Measurements from ENCODE around the gene PACRG.

Gene PACRG

DNA sequence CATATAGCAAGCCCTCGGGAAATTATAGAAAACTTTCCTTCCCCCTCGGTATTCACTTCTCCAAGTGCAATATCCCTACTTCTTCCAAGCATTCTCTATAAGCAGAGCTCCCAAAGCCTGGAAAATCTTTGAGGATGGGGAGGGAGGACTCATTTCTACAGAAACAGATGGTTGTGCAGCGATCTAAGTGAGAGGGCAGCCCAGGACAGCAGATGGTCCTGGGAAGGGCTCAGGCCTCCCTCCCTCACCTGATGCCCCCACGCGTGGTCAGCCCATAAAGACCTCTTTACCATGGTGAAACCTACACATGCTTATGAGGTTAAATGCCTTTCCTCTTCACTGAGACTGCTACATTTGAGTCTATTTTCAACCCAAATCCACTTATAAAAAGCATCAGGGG is 367.1 kb downstream of the PACRG start:
- DNase-seq, result no peak

DNA sequence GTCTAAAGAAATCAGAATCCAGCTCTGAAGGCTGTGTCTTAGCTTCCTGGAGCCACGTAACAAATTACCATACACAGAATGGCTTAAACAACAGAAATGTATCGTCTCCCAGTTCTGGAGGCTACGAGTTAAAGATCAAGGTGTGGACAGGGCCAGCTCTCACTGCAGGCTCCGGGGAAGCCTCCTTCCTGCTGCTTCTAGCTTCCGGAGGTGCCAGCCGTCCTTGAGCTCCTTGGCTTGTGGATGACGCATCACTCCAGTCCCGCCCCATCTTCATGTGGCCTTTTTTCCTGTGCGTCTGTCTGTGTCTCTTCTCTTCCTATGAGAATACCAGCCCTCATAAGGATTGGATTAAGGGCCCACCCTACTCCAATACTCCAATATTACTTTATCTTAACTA is 367.6 kb downstream of the PACRG start:
- no peak for DNase-seq

DNA sequence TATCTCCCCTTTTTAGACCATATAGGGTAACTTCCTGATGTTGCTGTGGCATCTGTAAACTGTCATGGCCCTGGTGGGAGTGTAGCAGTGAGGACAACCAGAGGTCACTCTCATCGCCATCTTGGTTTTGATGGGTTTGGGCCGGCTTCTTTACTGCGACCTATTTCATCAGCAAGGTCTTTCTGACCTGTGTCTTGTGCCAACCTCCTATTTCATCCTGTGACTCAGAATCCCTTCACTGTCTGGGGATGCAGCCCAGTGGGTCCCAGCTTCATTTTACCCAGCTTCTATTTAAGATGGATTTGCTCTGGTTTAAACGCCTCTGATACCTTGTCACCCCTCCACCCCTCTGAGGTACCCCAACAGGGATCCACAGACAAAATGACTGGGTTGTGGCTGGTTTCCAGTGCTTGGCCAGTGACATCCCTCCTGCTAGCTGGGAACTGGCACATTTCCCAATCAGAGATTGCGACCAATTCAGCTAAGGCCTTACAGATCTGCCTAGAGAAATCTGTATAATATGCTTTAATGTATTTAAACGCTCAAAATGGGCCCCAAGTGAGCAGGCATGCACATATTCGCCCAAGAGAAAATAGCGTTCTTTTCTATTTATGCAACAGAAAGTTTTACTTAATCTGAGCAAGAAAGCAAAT is 371.2 kb downstream of the PACRG start:
- DNase-seq, result no peak

DNA sequence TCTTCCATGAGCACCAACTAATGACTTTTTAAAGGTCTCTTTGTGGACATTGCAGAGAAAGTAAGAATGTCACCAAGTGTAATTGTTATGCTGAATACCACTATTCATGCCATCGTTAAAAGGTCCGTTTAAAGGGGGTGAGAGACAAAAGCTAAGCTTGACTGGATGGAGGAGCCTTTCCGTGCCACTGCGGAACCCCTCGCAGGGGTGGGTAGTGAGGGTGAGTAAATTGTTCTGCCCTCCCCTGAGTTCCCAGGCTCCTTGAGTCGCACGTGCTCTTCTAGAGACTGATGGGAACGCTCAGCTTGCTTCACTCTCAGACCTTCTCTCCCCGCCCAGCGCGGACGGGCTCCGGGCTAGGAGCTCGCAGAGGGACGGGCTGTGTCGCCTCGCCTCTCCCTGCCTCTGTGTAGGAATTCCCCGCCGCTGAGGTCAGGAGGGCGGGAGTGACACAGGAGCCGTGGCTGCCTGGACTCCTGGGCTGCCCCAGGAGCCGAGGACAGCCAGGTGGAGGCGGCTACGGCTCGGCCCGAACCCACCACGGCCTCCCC is 371.9 kb downstream of the PACRG start:
- no peak for DNase-seq

DNA sequence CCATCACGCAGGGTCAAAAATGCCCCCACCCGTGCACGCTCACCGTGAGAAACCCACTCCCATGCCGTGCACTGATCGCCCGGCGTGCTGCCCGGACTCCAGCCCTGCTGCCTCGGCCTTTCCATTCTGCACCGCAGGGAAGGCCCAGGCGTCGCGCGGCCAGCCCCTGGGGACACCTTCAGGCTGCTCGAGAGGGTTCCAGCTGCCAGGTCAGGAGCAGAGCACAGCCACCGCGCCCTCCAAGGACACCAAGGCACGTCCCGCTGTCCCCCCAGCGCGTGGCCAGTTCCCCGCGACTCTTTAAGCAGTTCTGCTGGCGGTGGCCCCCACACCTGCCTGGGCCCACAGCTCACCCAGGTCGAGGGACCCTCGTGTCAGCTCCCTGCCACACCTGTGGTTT is 372.5 kb downstream of the PACRG start:
- no peak for DNase-seq

DNA sequence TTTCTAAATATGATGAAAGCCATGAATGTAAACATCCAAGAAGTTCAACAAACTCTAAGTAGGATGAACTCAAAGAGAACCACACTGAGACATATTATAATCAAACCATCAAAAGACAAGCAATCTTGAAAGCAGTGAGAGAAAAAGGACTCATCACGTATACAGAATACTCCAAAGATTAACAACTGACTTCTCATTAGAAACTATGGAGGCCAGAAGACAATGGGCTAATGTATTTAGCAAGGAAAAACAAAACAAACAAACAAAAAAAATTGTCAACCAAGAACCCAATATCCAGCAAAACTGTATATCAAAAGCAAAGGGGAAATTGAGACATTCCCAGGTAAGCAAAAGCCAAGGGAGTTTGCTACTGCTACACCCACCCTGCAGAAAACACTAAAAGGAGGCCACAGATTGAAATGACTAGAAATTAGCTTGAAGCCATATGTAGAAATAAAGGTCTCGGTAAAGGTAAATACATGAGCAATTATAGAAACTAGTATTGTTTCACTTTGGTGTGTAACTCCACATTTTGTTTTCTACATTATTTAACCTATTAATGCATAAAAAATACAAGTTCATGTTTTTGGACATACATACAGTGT is 385.7 kb downstream of the PACRG start:
- DNase-seq, result no peak

DNA sequence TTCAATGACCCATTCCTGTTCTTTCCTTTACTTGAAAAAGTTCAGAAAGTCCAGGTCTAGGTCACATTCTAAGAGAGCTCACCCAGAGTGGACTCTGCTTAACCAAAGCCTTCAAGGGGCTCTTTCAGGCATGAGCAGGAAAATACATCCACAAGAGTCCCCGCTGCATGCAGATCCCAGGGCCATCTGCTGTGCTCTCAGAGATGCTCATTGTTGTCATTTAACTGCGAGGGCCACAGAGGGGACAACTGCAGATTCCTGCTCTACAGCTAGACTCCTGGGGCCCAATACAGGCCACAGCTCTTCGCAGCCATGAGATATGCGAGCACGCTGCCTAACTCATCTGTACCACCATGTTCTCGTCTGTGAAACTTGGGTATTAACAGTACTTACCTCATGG is 391.2 kb downstream of the PACRG start:
- no peak for DNase-seq

DNA sequence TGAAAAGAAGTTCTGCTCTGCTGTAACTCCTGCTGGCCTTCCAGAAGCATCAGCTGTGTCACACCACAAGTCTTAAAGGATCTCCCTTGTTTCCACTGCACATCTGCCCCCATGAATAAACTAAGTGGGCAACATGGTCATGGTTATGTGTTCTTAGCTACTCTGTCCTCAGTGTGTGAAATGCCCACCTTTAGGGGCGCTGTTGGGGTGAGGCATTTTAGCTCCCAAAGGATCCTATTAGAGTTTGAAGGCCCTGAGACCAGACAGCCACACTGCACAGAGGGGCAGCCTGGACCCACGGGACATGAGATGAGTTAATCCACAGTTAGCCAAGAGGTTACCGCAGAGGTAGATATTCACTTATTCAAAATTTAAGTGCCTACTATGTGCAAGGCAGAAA is 392.4 kb downstream of the PACRG start:
- no peak for DNase-seq

DNA sequence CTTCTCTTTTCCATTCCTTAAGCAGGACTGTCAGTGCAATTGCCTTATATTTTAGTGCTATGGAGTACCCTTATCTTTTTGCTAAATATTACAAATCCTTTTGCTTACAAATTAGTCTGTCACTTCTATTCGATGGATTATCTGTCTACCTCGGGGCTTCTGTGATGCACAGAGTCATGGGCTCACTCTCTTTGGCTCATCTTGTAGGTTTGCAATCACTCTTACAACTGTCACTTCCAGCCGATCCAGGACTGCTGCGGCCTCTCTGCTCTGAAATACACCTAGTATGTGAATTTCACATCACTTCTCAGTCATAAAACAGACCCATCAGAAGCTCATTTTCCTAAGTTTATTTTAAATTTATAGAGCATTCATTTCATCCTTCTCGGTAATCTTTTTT is 393.5 kb downstream of the PACRG start:
- no peak for DNase-seq

DNA sequence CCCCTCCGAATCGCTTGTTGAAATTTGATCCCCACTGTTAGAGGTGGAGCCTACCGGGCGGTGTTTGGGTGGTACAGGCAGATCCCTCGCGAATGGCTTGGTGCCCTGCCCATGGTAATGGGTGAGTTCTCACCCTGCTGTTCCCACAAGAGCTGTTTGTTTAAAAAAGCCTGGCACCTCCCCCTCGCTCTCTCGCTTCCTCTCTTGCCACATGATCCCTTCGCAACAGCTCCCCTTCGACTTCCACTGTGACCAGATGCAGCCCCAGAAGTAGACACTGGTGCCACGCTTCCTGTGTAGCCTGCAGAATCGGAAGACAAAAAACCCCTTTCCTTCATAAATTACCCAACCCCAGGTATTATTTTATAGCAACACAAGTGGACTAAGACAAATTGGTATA is 394.6 kb downstream of the PACRG start:
- DNase-seq, result no peak

DNA sequence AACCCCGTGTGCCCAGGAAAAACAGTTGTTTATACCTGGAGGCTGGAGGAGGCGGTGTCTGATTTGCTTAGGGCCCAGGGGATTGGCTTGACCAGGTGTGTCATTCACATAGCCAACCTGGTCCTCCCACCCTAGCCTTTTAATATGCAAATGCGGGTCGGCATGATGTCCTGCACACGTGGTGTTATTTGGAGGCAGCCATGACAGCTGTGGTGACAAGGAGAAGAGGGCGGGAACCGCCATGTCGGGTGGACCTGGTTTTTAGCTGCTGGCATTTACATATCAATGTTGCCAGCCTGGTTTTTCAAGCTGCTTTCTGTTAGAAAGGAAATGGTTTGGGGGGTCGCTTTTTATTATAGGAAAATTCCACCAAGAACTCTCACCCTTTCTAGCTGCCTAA is 395.3 kb downstream of the PACRG start:
- no peak for DNase-seq

DNA sequence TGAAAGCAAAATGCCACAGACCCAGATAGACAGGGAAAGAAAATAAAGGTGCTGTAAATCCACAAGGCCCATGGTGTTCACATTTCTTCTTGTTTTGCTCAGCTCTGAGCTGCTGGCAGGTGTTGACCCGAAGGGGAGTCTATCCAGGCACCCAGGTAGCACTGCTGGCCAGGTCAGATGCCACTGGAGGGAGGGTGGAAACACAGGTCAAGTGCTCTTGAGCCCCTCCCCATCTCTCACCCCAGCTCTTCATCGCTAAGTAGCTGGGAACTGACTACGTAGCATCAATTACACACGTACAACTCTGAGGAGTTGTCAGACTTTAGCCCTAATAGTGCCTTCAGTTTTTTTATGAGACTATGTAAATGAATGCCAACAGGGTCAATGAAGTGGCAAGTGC is 399.0 kb downstream of the PACRG start:
- DNase-seq, result no peak

DNA sequence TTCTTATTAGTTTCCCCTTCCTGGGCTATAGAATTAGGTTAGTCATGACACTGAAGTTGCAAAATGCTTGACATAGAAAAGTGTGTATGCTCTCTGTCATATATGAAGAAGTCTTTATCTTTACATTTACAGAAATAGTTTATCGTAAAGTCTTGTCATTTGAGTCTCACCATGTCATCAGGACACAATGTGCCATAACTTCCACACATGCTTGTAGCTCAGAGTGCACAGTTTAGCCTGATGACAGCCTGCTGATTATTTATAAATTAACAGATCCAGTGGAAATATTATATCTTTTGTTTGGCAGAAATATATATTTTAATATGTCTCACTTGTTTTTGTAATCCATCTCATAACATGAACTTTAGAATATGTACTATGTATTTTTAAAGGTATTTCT is 399.8 kb downstream of the PACRG start:
- DNase-seq, result no peak

DNA sequence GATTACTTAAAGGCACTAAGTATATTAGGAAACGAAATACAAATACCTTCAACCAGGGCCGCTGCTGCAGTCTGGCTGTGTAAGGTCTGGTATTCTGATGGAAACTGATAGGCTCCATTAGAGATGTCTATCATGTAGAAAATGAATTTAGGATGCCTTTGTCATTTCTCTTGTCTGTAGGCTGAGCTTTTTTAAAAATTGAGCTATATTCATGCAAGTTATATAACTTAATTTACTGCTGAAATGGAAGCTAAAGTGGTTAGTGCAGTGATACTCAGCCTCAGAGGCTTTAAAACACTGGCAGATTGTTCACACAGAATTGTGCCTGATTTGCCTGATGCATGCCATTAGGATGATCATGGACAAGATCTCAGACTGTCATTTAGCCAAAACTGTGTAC is 400.6 kb downstream of the PACRG start:
- DNase-seq, result no peak

DNA sequence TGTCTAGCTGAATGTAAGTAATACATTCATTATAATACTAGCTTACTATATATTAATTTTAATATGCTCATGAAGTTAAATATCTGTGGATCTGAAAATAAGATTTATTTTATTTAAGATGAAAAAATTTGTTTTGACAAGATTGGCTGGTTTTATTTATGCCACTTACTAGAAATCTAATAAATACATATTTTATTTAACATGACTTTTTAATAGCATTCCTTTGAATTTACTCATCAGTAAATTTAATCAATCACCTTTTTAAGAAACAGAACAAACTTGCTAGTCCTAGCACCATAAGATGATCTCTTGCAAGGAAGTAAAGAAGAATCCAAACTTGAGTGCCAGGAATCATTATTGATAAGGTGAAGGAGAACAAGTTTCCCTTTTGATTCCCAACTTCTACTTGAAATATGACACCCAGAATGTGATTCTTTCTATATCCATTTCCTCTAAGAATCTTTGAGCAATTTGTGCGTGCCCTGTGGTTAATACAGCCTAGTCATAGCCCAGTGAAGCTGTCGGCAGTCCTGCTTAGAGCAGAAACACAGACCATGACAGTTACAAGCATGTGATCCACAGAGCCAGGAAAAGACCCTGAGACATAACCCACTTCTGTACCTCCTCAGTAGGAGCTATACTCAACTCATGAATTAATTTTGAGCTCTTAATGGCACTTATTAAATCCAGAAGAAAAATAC is 404.4 kb downstream of the PACRG start:
- no peak for DNase-seq

DNA sequence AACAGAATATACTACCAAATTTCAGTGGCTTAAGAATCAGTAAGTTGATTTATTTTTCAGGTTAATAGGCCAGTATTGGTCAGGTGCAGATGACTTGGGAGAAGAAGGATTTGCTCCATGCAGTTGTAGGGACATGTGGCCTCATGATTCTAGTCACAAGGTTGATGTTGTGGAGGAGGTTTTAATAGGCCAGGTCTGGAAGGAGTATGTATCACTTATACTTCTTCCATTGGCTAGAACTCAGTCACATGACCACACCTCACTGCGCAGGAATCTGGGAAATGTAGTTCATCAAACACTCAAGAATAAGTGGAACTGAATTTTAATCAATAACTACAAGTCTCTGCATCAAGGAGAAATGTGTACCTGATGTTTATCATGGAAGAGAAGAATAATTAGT is 405.2 kb downstream of the PACRG start:
- DNase-seq, result no peak

DNA sequence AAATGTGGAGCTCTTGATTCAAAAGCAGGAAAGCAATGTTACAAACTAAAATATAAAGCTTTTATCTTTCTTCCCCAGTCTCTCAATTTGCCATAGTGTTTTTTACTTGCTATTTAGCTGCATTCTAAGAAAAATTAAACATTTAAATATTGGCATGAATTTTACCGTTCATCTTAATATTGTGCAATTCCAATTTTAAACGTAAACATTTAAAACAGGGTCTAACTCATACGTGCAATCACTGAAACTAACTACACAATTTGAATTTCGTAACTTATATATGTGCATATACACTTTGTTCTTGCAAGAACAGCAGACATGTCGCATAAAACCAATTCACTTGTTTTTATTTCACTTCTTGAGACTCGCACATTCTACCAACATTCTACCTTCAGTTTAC is 405.9 kb downstream of the PACRG start:
- no peak for DNase-seq

DNA sequence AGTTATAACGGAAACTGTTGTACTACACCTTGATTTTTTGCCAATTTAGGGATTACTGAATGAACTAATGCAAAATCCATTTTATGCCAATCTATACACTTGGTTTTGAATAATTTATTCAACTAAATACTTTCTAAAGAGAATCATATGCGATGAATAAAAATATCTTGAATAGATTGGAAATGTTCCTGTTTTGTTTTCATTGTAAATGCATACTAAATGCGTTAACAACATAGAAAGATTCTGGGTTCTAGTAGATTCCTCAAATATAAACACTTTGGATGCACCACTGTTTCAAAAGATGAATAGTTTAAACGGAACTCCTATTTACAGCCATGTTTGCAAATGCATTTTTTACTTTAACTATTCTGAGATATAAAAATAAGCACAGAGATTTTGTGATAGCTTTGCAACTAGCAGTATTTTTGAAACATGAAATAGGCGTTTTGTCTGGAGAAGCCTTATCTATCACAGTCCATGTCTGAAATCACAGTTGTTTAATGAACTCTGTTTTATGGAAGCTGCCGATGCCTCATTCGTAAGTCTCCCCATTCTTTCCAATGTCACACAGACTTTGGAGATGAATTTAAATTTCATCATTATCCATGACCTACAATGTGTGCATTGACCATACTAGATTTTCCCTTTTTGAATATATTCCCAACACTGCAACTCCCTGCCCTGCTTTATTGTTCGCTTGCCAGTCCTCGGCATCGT is 409.1 kb downstream of the PACRG start:
- no peak for DNase-seq

DNA sequence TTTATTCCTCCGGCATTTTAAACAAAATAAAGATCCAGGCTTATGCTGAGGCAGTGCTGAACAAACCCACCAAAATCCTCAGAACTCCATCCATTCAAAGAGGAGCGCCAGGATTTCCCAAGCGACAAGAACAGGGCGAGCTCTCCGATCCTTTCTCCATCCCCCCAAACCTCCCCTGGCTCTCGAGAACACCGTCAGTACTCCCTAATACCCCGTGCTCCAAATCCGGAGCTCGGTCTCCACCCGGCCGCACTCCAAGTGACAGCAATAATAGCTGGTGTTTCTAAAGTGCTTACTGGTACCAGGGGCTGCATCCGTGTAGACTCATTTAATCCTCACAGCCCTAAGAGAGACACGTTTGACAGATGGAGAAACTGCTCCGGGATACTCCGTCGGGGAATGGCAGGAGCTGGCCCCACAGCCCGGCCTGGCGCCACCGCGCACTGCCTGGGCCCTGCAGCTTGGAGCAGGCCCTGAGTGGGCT is 409.7 kb downstream of the PACRG start:
- DNase-seq, result no peak

DNA sequence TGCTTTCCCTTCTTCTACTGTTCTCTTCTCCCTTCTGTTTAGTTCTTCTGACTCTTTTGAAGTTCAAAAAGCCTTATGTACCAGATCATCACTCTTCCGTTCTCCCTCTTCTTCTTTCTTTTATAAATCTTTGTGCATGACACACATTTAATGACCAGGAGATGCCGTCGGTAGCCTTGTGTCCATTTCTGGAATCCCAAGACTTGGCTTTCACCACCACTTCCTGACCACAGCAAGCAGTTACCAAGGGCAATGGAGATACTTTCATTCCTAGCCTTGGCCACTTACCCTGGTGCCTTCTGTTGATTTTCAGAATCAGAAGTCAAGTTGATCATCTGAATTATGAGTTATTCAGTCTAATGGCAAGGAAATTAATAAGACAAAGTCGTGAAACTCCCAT is 418.3 kb downstream of the PACRG start:
- DNase-seq, result no peak

DNA sequence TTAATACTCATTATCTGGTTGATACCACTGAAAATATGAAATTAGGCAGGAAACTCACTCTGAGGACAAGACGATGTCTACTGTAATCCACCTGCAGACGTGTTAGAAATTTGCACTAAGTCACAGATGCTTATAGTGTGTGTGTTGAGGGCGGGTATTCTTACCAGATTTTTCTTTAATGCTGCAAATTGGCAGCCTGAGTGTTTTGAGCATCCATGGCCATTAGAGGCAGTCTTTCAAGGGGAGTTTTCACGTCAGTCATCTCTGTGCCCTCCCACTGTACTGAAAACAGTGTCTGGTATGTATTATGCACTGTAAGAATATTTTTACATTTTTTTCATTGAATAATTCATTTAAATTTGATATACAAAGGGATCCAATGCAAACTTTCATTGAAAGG is 420.2 kb downstream of the PACRG start:
- no peak for DNase-seq

DNA sequence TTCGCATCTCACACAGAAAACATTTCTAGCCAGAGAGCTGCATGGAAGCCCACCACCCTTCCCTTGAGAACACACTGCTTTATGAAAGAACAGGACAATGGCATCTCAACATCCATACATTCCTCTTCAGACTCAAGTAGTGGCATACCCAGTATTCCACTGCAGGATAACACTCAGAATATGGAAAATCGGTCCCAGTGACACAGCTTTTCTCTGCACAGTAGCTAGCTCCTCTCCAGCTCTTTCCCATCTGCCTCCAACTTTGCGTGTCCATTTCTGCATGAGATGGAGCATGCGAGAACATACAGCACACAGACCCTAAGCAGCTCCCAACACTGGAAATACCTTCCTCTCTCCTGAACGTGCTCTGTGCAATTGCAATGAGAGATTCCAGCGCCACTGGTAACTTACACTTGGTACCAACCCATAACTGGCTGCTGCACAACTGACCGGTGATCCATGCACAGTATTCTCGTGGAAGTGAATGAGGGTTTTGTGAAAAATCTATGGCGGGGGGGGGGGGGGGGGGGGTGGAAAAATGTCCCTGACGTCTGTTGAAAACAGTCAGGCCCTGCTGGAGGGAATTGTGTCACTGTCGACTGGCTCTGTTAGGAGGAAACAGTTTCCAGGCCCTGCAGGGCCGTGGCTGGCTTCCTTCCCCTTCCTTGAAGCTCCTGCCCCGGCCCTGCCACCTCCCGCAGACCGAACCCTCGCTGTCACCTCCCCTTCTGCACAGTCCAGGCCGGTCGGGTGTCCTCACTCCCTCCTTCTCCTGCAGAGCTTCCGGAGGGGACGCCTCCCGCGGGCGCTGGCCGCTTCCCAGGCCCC is 420.9 kb downstream of the PACRG start:
- no peak for DNase-seq

Measured in effector CD4-positive, alpha-beta T cell (primary cell).